IPS-18c (cell line): ENCODE measurements around the gene SMARCAL1.

Experiments used
- H3K4me3 ChIP-seq: 2 replicates; pipeline ENCODE4 v1.7.0; 2013; ENCODE audit warnings: low read depth, mild to moderate bottlenecking, low read length, moderate library complexity; ENCODE audit not compliant: insufficient read depth
- H3K9me3 ChIP-seq: one replicate; pipeline ENCODE4 v1.6.1; 2013; ENCODE audit warnings: mild to moderate bottlenecking, low read length, moderate library complexity; ENCODE audit not compliant: control insufficient read depth, insufficient read depth

SMARCAL1 gene

DNA sequence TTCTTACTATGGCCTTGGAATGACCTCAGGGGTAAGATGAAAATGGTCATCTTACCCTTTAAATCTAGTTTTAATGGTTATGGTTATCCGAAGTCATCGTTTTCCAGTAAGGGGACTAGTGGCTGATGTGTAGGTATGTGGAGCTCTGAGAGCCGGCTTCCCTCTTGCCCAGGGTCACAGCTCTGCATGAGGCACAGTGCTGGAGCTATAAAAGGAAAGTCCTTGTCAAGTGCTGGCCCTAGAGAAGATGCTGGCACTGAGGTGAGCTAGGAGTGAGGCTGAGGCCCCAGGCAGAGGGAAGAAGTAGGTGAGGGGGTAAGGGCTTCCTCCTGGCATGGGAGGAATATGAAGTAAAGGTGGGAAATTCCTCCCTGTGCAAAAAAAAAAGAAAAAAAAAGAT, 35.0 kb downstream of the SMARCAL1 start:
- no peak overlapping the region for H3K4me3 ChIP-seq
- no peaks in the 10 kb centered on the region for H3K9me3 ChIP-seq

DNA sequence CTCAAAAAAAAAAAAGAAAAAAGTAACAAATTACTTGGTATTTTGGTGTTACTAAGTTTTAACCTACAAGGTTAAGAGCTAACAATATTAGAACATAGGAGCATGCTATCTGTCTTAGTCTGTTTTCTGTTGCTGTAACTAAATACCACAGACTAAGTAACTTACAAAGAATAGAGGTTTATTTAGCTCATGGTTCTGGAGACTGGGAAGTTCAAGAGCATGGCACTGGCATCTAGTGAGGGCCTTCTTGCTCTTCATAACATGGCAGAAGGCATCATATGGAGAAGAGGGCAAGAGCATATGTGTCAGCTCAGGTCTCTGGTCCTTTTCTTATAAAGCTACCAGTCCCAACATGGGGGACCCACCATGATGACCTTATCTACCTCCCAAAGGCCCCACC, 36.5 kb downstream of the SMARCAL1 start:
- Histone ChIP-seq H3K4me3 (no peak overlapping the region), H3K9me3 (no peaks in the 10 kb centered on the region)

DNA sequence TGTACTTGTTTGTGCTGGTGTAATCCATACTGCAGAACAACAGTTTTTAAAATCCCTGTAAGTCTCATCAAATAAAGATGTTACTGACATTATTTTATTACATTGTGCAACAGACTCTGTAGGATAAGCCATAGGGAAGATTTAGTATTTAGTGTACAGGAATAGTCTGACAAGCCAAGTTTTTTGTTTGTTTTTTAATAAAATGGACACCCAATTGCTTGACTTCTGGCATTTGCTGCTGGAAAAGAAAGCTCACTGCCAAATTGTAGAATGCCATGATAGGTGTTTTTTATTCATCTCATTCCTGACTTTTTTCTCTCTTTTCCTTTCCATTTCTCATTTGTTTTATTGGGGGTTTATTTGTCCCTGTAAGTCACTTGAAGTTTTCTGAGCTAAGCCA, 38.1 kb downstream of the SMARCAL1 start:
- no peak overlapping the region for H3K4me3 ChIP-seq
- peaks cover 3% of the 10 kb centered on the region for H3K9me3 ChIP-seq

DNA sequence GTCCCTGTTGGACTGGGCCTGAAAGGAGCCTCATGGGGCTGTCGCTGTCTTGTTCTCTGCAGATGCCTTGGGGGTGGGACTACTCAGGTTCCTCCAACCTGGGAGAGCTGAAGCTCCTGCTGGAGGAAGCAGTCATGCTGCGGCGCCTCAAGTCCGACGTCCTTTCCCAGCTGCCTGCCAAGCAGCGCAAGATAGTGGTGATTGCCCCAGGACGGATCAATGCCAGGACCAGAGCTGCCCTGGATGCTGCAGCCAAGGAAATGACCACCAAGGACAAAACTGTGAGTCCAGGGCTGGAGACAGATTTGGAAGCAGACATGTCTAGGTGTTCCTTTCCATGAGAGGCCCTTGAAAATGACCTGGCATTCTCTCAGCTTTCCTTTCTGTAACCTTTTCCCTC, 38.5 kb downstream of the SMARCAL1 start:
- peaks cover 3% of the 10 kb centered on the region for H3K9me3 ChIP-seq

DNA sequence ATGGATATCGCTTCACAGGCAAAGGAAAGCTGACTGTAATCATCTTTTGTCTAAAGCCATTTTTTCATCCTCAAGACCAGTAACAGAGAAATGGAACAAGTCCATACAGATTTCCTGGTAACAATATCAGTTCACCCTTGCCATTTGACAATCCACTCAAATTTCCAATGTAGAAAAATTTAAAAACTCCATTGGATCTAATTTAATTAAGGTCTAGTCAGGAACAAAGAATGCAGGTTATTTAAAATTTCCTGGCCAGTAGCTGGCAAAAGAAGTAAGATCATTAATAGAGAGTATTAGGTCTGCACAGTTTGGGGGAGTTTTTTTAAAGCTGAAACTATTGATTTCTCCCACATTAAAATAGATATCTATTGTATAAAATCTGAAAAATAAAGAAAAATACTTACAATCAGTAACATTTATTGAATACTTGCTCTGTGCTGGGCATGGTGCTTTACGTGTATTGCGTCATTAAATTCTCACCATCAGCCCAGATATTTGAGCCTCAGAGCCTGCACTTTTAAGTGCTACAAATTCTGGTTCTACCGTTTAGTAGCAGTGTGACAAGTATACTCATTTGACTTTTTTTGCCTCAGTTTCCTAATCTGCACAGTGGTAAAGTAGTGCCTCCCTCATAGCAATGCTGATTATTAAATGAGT, 41.8 kb downstream of the SMARCAL1 start:
- peaks cover 3% of the 10 kb centered on the region for H3K9me3 ChIP-seq
- H3K4me3 ChIP-seq, result no peak overlapping the region

More for the DNA sequence above, 38.5 kb downstream of the SMARCAL1 start:
- no peak overlapping the region for H3K4me3 ChIP-seq

DNA sequence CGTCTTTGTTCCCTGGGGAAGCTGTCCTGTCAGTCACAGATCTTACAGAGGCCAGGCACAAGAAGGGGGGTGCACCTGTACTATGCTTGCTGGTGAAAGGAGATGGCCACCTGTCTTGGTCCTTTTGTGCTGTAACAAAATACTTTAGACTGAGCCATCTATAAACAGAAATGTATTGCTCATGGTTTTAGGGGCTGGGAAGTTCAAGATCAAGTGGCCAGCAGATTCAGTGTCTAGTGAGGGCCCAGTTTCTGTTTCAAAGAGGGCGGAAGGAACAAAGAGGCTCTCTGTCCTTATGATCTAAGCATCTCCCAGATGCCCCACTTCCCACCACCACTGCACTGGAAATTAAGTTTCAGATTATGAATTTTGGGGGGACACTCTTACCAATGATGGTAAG, 50.9 kb downstream of the SMARCAL1 start:
- no peak overlapping the region for H3K4me3 ChIP-seq
- H3K9me3 ChIP-seq, result no peaks in the 10 kb centered on the region

DNA sequence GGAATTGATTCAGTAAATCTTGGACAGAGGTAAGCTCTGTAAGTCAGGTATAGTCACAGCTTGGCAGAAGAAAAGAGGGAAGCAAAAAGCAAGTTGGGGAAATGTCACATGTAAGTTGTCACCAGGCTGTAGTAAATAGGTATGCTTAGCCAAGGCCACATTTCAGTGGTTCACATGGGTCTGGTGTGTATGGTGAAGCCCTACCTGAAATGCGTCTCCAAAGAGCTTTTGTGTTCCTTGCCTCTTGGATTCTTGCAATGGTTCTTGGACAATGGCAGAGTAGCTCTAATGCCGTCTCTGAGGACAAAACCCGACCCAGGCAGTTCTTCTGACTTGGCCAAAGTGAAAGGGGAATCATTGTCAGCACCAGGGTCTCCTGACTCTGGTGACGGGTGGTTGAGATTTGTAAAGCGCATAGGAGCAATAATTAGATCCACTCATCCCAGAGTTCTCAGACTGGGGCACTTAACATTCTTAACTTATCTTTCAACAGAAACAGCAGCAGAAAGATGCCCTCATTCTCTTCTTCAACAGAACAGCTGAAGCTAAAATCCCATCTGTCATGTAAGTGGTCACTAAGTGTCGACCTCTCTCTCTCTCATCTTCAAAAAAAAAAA, 51.9 kb downstream of the SMARCAL1 start:
- no peaks in the 10 kb centered on the region for H3K9me3 ChIP-seq
- H3K4me3 ChIP-seq, result no peak overlapping the region

DNA sequence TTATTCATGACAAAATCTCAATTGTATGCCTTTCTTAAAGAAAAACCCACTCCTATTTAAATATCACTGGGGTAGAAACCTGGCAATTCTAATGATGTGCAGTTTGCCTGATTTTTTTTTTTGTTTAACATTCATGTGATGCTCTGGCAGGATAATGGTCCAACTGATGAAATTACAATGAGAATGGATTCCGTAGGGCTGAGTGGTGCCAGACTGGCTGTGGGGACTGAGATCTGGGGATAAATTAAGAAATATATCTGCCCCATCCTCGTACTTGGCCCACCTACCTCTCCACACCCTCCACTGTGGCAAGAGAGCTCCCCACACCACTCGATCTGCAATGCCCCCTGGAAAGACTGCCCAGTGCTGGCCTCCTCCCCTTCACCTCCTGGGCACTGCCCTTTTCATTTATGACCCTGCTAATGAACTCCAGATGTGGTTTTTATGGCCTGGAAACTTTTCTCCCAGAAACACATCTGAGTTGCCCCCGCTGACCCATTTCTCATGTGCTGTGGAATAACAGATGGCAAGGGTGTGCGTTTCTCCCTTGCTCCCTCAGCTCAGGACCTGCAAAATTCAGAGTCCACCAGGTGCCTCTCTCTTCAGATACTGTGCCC, 53.4 kb downstream of the SMARCAL1 start:
- Histone ChIP-seq H3K4me3 (no peak overlapping the region), H3K9me3 (no peaks in the 10 kb centered on the region)

DNA sequence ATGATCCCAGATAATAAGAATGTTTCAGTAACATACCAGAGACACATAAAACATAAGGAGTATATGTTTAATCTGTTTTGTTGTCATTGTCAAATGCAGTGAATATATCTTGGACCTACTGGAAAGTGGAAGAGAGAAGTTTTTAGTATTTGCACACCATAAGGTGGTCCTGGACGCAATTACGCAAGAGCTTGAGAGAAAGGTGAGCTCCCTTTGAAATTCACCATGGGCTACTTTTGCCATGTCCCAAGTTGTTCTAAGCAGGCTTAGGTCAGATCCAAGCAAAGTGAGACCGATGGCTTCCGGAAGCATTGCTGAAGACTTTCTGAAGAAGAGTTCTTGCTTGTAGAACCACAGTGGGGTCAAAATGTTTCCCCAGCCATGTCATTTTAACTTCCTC, 55.6 kb downstream of the SMARCAL1 start:
- no peaks in the 10 kb centered on the region for H3K9me3 ChIP-seq

DNA sequence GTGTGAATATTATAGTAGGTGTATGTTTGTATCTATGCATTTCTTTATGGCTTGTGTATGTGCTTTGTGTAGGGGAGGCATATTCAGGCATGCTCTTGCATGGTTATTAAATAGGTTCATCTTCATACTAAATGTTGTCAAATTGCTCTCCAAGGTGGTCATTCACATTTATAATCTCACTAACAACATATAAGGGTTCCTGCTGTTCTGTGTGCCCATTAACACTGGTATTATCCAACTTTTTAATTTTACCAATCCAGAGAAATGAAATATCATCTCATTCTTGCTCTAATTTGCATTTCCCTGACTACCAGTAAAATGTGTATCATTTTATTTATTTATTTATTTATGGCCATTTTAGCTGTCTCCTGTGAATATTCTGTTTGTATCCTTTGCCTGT, 57.4 kb downstream of the SMARCAL1 start:
- Histone ChIP-seq H3K9me3 (no peaks in the 10 kb centered on the region), H3K4me3 (no peak overlapping the region)

More for the DNA sequence above, 55.6 kb downstream of the SMARCAL1 start:
- no peak overlapping the region for H3K4me3 ChIP-seq

DNA sequence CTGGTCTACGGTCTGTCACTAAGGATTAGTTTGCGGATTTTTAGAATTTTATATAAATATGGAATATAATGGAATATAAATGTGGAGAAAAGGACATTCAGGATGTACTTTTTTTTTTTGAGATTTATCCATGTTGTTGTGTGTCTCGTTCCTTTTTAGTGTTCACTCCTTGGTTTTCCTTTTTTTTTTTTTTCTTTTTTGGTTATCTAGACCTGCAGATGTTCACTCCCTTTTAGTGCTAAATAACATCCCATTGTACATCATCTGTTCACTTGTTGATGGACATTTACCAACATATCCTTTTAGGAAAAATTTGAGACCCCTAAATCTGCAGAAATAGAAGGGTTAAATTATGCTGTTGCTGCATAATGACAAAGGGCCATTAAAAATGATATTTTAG, 60.9 kb downstream of the SMARCAL1 start:
- no peaks in the 10 kb centered on the region for H3K9me3 ChIP-seq
- no peak overlapping the region for H3K4me3 ChIP-seq

DNA sequence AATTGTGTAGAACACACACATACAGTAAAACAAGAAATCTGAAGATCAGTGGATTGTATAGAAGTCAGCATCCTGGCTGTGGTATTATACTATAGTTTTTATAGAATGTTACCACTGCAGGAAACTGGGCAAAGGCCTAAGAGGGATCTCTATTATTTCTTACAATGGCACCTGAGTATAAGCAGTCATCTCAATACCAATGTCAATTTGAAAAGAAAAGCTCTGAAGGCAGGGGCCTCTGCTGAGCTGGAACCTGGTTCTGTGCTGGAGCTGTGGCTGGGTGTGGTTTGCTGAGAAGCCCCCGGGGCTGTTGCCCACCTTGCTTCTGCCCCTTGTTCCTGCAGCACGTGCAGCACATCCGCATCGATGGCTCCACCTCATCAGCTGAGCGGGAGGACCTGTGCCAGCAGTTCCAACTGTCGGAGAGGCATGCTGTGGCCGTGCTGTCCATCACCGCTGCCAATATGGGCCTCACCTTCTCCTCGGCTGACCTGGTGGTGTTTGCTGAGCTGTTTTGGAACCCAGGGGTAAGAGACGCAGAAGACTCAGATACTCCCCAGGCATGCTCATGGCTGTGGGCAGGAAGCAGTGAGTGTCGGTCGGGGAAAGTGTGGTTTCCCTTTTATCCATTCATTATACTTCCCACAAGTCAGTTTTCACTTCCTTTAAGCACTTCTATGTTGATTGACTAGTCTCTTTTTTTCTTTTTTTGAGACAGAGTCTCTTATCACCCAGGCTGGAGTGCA, 62.8 kb downstream of the SMARCAL1 start:
- Histone ChIP-seq H3K4me3 (no peak overlapping the region), H3K9me3 (no peaks in the 10 kb centered on the region)

DNA sequence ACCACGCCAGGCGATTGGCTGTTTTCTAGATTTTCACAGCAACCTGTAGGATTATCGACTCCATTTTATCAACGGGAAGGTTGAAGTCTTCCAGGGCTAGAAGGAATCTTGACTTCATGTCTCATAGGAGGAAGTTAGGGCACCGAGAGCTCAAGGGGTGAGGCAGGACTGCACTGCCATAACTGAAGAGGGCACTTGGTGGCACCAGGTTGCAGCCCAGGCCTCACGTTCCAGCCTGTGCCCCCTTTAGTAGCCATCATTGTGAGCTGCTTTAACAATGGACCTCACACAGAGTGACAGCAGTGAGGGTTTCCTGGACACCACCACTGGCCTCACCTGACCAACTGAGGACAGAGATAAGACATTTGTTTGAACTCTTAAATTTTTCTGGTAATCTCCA, 63.5 kb downstream of the SMARCAL1 start:
- H3K9me3 ChIP-seq, result no peaks in the 10 kb centered on the region
- no peak overlapping the region for H3K4me3 ChIP-seq

DNA sequence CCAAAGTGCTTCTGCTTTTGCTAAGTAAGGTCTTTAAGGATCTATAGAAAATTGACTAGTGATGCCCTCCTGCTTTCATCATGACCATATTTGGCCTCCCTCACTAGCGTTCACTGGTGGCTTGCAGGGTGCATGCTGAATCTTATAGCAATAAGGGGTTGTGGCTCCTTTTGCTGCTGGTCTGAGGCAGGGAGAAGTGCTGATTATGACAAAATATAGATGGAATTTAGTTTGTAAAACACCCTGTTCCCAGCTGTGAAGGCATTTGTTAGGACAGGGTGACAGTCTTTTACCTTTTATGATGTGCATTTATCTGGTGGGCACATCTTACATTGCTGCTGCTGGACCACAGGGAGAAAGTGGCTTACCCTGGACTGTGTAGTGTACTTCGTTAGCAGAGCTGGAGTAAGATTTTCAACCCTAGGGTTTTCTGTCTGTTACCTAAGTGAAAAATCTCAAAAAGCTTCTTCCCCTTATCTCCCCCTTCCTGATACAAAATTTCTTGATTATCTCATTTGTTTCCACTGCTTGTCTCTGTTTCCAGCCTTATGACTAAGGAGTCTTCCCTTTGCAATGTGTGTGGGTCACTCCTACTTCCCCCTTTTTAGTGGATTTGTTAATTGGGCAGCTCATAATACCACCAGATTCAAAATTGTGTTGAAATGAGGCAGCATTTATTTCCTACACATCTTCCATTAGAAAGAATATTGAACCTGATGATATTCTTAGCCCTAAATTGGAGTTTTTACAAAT, 65.2 kb downstream of the SMARCAL1 start:
- Histone ChIP-seq H3K4me3 (no peak overlapping the region), H3K9me3 (no peaks in the 10 kb centered on the region)

DNA sequence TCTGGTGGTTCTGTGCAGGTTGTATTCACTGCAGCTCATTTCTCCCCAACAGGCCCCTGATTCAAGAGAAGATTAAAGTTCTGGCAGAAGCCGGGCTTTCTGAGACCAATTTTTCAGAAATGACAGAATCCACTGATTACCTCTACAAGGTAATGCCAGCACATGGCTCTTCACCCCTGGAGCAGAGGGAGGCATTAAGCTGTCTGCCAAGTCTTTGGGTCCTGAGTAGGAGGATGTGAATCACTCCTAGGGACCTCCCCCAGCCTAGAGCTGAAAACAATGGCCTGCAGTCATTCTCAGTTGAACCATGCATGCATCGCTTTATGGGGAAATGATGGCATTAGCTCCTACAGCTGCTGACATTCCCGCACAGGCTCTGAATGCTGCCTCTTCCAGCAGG, 65.9 kb downstream of the SMARCAL1 start:
- no peaks in the 10 kb centered on the region for H3K9me3 ChIP-seq
- H3K4me3 ChIP-seq, result no peak overlapping the region

DNA sequence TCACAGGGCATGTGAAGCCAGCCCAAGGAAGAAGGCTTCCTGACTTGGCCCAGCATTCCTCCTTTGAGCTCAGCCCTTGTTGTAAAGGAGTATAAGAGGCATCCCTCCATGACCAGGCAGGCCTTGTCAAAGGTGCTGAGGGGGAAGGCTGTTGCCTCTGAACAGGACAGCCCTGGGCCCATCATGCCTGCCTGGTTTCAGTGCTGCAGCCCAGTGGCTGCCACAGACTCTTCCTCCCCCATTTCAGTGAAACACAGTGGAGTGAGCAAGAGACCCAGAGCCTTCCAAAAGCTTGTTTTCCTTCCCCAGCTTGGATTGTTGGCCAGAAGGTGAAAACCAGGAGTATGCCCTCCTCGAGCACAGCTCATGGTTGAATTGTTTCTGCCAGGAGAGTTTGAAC, 66.5 kb downstream of the SMARCAL1 start:
- Histone ChIP-seq H3K9me3 (no peaks in the 10 kb centered on the region), H3K4me3 (no peak overlapping the region)

DNA sequence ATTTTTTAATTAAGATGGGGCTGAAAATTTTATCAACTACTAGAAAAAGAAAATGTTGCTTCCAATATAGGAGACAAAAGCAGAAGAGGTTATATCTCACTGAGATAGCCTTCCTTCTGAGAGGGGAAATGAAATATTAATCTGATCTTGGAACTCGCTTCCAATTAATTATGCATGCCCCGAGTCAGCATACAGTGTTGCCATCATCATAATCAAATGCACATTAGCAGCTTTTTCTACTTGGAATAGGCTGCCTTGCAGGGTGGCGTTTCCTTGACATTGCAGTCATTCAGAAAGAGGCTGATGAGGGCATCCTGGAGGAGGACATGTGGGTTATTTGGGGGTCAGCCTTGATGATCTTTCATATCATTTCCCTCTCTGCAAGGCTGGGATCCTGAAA, 67.9 kb downstream of the SMARCAL1 start:
- Histone ChIP-seq H3K4me3 (no peak overlapping the region), H3K9me3 (no peaks in the 10 kb centered on the region)
